Mesenteric fat pad (tissue), 1 donor: ENCODE measurements around the gene TNFRSF8. TPM values are rescaled to one million over a fixed set of nuclear protein-coding genes. Genes with fewer than 3 reads are reported as not detected.

Experiments
- DNase-seq: peaks from one replicate; pipeline ENCODE4 v3.0.0-alpha.2; 2020; ENCODE audit warnings: low spot score
- microRNA-seq: library from miRNA; unstranded; fragments of <30 nt; microRNA quantifications from one replicate; pipeline ENCODE4 v1.2.0, GENCODE V29; 2020; ENCODE audit warnings: borderline number of aligned reads
- total RNA-seq: library from RNA; stranded (reverse); fragmentation: NEBNext Ultra II Directional; extraction: Animal tissue kit (Norgen Biotek cat#: 25700); gene quantifications from one replicate; pipeline ENCODE4 v1.2.1, GENCODE V29; 2021
- donor health status: DM: yes; HTN: yes; CAD: no.

The TNFRSF8 gene
- total RNA-seq, 1 donor from 2014 or later, result 2.1 TPM

DNA sequence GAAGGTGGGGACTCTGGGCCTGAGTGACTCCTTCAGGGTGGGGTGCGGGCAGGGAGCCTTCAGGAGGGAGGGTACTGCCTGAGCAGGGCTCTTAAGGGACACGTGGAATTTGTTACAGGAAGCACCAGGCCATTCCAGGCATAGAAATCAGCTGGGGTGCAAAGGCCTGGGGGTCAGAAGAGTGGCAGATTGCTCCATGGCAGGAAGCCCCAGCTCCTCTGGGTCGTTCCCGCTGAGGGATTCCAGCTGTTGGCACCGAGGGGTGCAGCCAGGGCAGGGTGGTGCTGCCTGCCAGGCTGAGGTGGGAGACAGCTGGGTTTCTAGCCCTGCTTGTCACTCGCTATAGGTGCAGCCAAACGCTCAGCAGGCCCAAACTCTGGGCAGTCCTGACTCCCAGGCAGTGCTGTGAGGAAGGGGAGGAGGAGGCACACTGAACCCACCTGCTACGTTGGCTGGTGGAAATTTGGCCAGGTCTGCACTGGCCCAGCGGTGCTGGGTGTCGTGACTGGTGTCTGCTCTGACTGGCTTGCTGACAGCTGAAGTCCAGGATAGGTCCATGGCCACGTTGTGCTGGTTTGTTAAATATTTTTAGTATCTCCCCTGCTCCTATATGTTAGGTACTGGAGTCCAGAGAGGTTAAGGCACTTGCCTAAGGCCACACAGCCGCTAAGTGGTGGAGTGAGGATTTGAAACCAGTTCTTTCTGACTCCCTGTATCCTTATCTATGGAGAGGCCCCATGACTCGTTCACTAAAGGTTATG, 123.0 kb downstream of the TNFRSF8 start:
- no peak for DNase-seq

DNA sequence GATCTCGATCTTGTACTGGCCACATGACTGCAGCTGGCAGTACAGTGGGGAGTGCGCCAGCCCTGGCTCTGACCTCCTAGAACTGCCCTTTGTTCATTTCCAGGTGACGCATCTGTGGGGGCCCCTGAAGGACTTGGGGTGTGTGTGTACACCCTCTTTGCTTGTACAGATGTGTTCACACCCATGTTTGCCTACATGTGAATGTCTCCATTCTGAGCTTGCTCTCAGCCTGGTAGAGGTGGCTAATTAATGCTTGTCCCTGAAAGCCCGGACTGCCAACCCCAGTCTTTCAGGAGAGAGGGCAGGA, 123.5 kb downstream of the TNFRSF8 start:
- DNase-seq, result no peak

DNA sequence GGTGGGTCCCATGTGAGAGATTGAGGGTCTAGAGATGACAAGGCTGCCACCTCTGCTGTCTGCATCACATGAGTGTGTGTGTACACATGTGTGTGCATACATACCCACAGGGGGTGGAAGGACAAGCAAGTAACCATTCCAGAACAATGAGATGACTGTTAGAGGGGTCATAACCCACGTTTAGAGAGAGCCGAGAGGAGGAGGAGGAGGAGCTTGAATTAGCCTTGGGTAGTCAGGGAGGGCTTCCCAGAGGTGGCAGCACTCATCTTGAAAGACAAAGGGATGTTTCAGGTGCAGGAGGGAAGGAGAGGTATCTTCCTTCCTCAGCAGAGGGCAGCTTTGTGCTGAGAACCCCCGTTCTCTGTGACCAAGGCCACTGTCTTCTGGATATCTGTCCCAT, 125.0 kb downstream of the TNFRSF8 start:
- no peak for DNase-seq

DNA sequence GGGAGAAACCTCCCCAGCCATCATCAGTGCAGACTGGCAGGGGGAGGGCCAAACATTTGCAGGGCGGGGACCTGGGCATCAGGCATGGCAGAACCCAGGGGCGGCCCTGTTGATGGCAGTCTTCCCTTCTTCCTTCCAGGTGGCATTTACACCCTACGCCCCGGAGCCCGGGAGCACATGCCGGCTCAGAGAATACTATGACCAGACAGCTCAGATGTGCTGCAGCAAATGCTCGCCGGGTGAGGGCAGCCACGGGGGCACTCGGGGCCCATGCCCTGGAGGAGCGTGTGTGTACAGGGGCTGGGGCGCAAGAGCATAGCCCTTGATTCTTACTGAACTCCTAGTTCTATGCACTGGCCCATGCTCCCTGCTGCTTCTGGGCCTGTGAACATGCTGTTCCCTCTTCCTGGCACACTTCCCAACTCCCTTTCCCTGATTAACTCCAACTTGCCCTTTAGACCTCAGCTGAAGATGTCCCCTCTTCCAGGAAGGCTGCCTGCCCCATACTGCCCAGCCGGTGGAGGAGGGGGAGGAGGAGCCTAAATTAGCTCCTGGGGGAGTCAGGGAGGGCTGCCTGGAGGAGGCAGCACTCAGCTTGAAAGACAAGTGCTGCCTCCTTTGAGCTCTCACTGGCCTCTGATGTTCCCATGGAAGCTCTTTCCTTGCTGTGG, 125.7 kb downstream of the TNFRSF8 start:
- no peak for DNase-seq

DNA sequence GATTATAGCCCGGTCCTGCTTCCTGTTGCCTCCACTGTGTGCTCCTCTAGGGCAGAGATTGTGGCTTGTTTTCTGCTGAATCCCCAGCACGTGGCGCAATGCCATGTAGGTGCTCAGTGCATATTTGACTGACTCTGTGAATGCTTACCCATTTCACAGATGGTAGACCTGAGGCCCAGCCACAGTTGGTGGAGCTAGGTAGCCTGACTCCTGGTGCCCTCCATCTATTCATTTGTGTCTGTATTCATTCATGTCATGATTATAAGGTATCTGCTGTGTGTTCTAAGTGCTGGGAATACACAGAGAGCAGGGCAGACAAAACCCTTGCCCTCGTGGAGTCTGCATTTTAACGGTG, 126.2 kb downstream of the TNFRSF8 start:
- no peak for DNase-seq

DNA sequence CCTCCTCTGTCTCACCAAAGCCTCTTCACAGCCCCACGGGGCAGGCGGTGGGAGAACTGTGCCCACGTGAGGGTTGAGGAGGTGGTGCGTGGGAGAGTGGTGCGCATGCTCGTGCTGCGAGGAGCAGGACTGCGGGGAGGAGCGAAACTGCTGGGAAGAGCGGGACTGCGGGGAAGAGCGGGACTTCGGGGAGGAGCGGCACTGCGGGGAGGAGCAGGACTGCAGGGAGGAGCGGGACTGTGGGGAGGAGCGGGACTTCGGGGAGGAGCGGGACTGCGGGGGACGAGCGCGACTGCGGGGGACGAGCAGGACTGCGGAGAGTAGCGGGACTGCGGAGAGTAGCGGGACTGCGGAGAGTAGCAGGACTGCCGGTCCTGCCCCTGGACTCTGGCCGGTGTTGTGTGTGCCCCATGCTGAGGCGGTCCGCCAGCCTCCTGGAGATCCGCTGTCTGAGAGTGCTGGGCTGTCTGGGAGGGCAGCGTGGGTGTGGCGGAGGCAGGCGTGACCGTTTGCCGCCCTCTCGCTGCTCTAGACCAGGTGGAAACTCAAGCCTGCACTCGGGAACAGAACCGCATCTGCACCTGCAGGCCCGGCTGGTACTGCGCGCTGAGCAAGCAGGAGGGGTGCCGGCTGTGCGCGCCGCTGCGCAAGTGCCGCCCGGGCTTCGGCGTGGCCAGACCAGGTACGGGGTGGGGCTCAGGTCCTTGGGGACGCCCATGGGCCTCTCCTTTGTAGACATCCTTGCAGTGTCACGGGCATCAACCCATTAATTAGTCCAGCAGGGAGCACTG, 128.3 kb downstream of the TNFRSF8 start:
- no peak for DNase-seq

Small RNA genes lying within 50 kb of the gene (microRNA-seq; reads per million reads assigned to microRNA genes)
- not detected for gene MIR4632
- gene MIR6729, result not detected
- 2.2 reads per million for gene MIR7846

Other genes with a start within 250 kb of the TNFRSF8 start
- gene NPPA, start 215.5 kb upstream of the TNFRSF8 start, total RNA-seq, result not detected
- gene NPPB, start 204.4 kb upstream of the TNFRSF8 start, total RNA-seq, result not detected
- 35.9 TPM for gene KIAA2013, start 136.9 kb upstream of the TNFRSF8 start, total RNA-seq
- gene PLOD1, start 128.6 kb upstream of the TNFRSF8 start, total RNA-seq, result 66.9 TPM
- gene MFN2, start 82.9 kb upstream of the TNFRSF8 start, total RNA-seq, result 93.6 TPM
- gene MIIP, start 43.8 kb upstream of the TNFRSF8 start, total RNA-seq, result 35.7 TPM
- 95.6 TPM for gene TNFRSF1B, start 103.7 kb downstream of the TNFRSF8 start, total RNA-seq
- gene VPS13D, start 166.7 kb downstream of the TNFRSF8 start, total RNA-seq, result 143 TPM